OCI-LY7 (cell line): ENCODE data around the gene ELN. TPM values are rescaled to one million over a fixed set of nuclear protein-coding genes. Genes with fewer than 3 reads are reported as not detected.

Source experiments
- BruUV-seq: library from RNA; stranded (reverse); fragments of 400-500 nt; replicated peaks from 2 replicates; lab custom pipeline; 2021; lab: Mats Ljungman, UMichigan
- CTCF ChIA-PET: fragments of 300-600 bp; sonication (Branson Sonifier 250); formaldehyde crosslinking; loops from one replicate; lab custom pipeline; 2022; ENCODE audit warnings: antibody characterized with exemption; ENCODE audit not compliant: unreplicated experiment; lab: Charles Lee
- POLR2A ChIA-PET: fragments of 300-600 bp; sonication (Branson Sonifier 250); formaldehyde crosslinking; loops from one replicate; lab custom pipeline; 2022; ENCODE audit warnings: antibody characterized with exemption; lab: Charles Lee
- DNase-seq: peaks from one replicate; pipeline ENCODE4 v3.0.0-alpha.2; 2015; ENCODE audit warnings: low spot score
- H2AFZ ChIP-seq: fragments of 200-600 bp; sonication (generic), shearing (Covaris generic); 2 replicates; pipeline ENCODE4 v1.6.1; 2014; ENCODE audit warnings: mild to moderate bottlenecking, antibody characterized with exemption, low read length, moderate library complexity
- H3K27ac ChIP-seq: fragments of 200-600 bp; sonication (generic); 2 replicates; pipeline ENCODE4 v1.5.1; 2014; ENCODE audit warnings: mixed run types, low read depth, mild to moderate bottlenecking, moderate library complexity, low read length, inconsistent platforms; ENCODE audit not compliant: poor library complexity, severe bottlenecking
- H3K36me3 ChIP-seq: fragments of 200-600 bp; sonication (generic); 2 replicates; pipeline ENCODE4 v1.6.1; 2014; ENCODE audit warnings: mild to moderate bottlenecking, antibody characterized with exemption, low read length, moderate library complexity, mixed read lengths; ENCODE audit not compliant: insufficient read depth
- H3K4me1 ChIP-seq: fragments of 200-600 bp; sonication (generic); 2 replicates; pipeline ENCODE4 v1.5.1; 2014; ENCODE audit warnings: mild to moderate bottlenecking, low read length; ENCODE audit not compliant: insufficient read depth, poor library complexity, severe bottlenecking
- H3K4me2 ChIP-seq: fragments of 200-600 bp; sonication (generic); 2 replicates; pipeline ENCODE4 v1.6.1; 2014; ENCODE audit warnings: mild to moderate bottlenecking, low read length
- H3K4me3 ChIP-seq: fragments of 200-600 bp; sonication (generic); 2 replicates; pipeline ENCODE4 v1.5.1; 2014; ENCODE audit warnings: mild to moderate bottlenecking, low read depth, low read length; ENCODE audit not compliant: poor library complexity, severe bottlenecking
- H3K79me2 ChIP-seq: fragments of 200-600 bp; sonication (generic); 2 replicates; pipeline ENCODE4 v1.6.1; 2016; ENCODE audit warnings: low read depth, mild to moderate bottlenecking, low read length, moderate library complexity, mixed read lengths; ENCODE audit not compliant: insufficient read depth
- H3K9me2 ChIP-seq: fragments of 200-600 bp; sonication (generic); 2 replicates; pipeline ENCODE4 v1.6.1; 2016; ENCODE audit warnings: mild to moderate bottlenecking, low read length, mixed read lengths; ENCODE audit not compliant: insufficient read depth
- H3K9me3 ChIP-seq: fragments of 200-600 bp; sonication (generic); 2 replicates; pipeline ENCODE4 v1.6.1; 2014; ENCODE audit warnings: mild to moderate bottlenecking, mixed run types, low read length, mixed read lengths
- H4K20me1 ChIP-seq: fragments of 200-600 bp; sonication (generic); 2 replicates; pipeline ENCODE4 v1.6.1; 2014; ENCODE audit warnings: mild to moderate bottlenecking, antibody characterized with exemption, low read length, moderate library complexity, mixed read lengths; ENCODE audit not compliant: insufficient read depth
- EZH2phosphoT487 ChIP-seq: fragments of 200-600 bp; sonication (generic); IDR thresholded peaks from 2 replicates; pipeline ENCODE4 v1.6.1; 2018; ENCODE audit warnings: low read depth, borderline replicate concordance, mild to moderate bottlenecking, mixed run types, antibody characterized with exemption, low read length, moderate library complexity, mixed read lengths
- intact Hi-C: fragments of 100-400 bp; cut with micrococcal nuclease; formaldehyde crosslinking; loops from one replicate; pipeline ENCODE4 v1.10.0; 2022; ENCODE audit not compliant: unreplicated experiment
- total RNA-seq, 2 experiments: library from RNA; depleted of rRNA in 1 of 2; stranded (reverse); fragments of >200 nt in 1 of 2; shearing (Covaris generic) in 1 of 2; gene quantifications; 2 replicates each; pipeline ENCODE4 v1.2.3, GENCODE V29; 2014 to 2022
- TF ChIP-seq, protein P1 (sequence below): fragments of 200-600 bp; sonication (generic); conservative IDR thresholded peaks from 2 replicates; pipeline ENCODE4 v1.5.1; 2014; ENCODE audit warnings: mild to moderate bottlenecking, antibody characterized with exemption, low read length, moderate library complexity, mixed read lengths

ELN gene
- total RNA-seq, 2 experiments from 2014 or later, result not detected

DNA sequence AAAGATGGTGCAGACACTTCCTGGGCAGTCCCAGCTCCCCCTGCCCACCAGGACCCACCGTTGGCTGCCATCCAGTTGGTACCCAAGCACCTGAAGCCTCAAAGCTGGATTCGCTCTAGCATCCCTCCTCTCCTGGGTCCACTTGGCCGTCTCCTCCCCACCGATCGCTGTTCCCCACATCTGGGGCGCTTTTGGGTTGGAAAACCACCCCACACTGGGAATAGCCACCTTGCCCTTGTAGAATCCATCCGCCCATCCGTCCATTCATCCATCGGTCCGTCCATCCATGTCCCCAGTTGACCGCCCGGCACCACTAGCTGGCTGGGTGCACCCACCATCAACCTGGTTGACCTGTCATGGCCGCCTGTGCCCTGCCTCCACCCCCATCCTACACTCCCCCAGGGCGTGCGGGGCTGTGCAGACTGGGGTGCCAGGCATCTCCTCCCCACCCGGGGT, 41.1 kb downstream of the ELN start:
- no TSS peak for BruUV-seq
- Histone ChIP-seq H4K20me1 (no peaks in the 10 kb centered on the region), H3K36me3 (no peaks in the 10 kb centered on the region), H3K79me2 (no peaks in the 10 kb centered on the region), H3K4me3 (no peak overlapping the region), H3K27ac (no peak overlapping the region), H3K9me3 (no peaks in the 10 kb centered on the region), H2AFZ (no peak overlapping the region), H3K4me2 (no peak overlapping the region), H3K9me2 (no peaks in the 10 kb centered on the region), H3K4me1 (peaks cover 12% of the 10 kb centered on the region)
- POLR2A ChIA-PET, result interaction anchor here (0.6 to 1.8 kb wide), 4 partner anchors 10 to 113 kb away, joined by 3 to 7 read pairs (median 4); partner anchors contain the start of gene LIMK1
- no peak for DNase-seq
- TF ChIP-seq EZH2phosphoT487, result no peak
- TF ChIP-seq, protein P1, sequence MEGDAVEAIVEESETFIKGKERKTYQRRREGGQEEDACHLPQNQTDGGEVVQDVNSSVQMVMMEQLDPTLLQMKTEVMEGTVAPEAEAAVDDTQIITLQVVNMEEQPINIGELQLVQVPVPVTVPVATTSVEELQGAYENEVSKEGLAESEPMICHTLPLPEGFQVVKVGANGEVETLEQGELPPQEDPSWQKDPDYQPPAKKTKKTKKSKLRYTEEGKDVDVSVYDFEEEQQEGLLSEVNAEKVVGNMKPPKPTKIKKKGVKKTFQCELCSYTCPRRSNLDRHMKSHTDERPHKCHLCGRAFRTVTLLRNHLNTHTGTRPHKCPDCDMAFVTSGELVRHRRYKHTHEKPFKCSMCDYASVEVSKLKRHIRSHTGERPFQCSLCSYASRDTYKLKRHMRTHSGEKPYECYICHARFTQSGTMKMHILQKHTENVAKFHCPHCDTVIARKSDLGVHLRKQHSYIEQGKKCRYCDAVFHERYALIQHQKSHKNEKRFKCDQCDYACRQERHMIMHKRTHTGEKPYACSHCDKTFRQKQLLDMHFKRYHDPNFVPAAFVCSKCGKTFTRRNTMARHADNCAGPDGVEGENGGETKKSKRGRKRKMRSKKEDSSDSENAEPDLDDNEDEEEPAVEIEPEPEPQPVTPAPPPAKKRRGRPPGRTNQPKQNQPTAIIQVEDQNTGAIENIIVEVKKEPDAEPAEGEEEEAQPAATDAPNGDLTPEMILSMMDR, result no peak
- CTCF ChIA-PET, result interaction anchor here (0.9 to 1.3 kb wide), 2 partner anchors 109 to 132 kb away, joined by 3 to 4 read pairs; no protein-coding TSS in a partner anchor
- intact Hi-C loops, result loop anchor here (2.0 kb wide), 1 partner anchor 32 kb away; no protein-coding TSS in a partner anchor

DNA sequence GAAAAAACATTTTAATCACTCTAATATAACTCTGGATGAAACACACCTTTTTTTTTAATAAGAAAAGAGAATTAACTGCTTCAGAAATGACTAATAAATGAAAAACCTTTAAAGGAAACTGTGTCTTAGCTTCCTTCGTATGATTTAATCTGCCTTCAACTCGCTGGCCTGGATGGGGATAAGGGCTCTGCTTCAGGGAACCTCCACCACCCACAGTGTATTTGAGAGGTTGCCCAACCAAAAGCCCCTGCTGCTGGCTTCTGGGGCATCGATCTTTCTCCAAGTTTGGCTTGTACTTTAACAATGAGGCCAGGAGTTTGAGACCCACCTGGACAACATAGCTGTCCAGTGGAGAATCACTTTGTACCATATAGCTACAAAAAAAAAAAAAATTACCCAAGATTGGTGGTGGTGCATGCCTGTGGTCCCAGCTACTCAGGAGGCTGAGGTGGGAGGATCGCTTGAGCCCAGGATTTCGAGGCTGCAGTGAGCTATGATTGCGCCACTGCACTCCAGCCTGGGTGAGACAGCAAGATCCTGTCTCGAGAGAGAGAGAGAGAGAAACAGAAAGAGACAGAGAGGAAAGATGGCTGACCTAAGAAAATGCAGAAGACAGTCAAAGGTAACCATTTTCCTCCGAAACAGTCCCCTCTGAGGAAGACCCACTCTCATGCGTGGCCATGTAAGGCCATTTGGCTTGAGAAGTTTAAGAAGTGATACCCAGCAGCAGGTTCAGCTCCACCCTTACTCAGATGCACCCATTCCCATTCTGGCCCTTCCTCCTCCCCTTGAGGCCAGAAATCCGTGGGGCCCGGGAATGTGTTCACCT, 42.0 kb downstream of the ELN start:
- DNase-seq, result no peak
- no peak for TF ChIP-seq EZH2phosphoT487
- TF ChIP-seq, protein P1, result no peak
- Histone ChIP-seq H3K9me3 (no peaks in the 10 kb centered on the region), H4K20me1 (no peaks in the 10 kb centered on the region), H3K4me1 (peaks cover 12% of the 10 kb centered on the region), H2AFZ (peak overlapping the region; percentile 12; the same call in 1 of the 2 replicates), H3K4me3 (no peak overlapping the region), H3K36me3 (no peaks in the 10 kb centered on the region), H3K27ac (no peak overlapping the region), H3K4me2 (no peak overlapping the region), H3K9me2 (no peaks in the 10 kb centered on the region), H3K79me2 (no peaks in the 10 kb centered on the region)
- CTCF ChIA-PET, result interaction anchor here (1.0 kb wide), 1 partner anchor 111 kb away, joined by 3 read pairs; no protein-coding TSS in a partner anchor
- no TSS peak for BruUV-seq
- POLR2A ChIA-PET, result interaction anchor here (0.6 to 1.6 kb wide), 11 partner anchors 9 to 141 kb away, joined by 3 to 5 read pairs (median 3); partner anchors contain the start of genes LAT2 and LIMK1
- intact Hi-C loops, result loop anchor here (2.0 kb wide), 1 partner anchor 31 kb away; no protein-coding TSS in a partner anchor
